ENCODE results near the gene PIGR. TPM values are rescaled to one million over a fixed set of nuclear protein-coding genes. Genes with fewer than 3 reads are reported as not detected.

Gene PIGR, protein sequence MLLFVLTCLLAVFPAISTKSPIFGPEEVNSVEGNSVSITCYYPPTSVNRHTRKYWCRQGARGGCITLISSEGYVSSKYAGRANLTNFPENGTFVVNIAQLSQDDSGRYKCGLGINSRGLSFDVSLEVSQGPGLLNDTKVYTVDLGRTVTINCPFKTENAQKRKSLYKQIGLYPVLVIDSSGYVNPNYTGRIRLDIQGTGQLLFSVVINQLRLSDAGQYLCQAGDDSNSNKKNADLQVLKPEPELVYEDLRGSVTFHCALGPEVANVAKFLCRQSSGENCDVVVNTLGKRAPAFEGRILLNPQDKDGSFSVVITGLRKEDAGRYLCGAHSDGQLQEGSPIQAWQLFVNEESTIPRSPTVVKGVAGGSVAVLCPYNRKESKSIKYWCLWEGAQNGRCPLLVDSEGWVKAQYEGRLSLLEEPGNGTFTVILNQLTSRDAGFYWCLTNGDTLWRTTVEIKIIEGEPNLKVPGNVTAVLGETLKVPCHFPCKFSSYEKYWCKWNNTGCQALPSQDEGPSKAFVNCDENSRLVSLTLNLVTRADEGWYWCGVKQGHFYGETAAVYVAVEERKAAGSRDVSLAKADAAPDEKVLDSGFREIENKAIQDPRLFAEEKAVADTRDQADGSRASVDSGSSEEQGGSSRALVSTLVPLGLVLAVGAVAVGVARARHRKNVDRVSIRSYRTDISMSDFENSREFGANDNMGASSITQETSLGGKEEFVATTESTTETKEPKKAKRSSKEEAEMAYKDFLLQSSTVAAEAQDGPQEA
- total RNA-seq (2021; ENCODE audit: unreplicated experiment) = 2.6 TPM
- polyA plus RNA-seq (2012) = 0.01 TPM in 2 replicates
- Bru-seq, nascent RNA = not detected
- BruChase-seq, experiment 1, labeled RNA remaining after a 6-hour chase = not detected
- percentile 5 among the genes with signal in this experiment for BruChase-seq, experiment 2, labeled RNA remaining after a 2-hour chase
- long read RNA-seq = 0 reads

DNA sequence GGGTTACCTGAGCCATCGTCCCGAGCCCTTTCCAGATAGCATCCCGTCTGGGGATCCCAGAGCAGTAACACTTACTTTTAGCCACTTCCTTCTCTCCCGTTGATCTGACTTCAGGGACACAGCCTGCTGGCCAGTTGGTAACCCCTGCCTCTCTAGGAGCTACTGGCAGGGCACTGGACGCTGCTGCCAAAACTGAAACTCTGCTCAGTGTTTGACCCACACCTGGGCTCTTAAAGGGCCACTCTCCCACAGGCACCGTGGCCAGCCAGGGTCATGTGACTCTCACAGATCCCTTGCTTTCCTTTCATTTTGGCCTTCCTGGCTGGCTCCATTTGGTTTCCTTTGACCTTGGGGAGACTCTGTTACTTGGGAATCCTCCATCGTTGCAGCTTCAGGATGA is at the start of gene PIGR:
Gene PIGR, minus strand, starts transcription at position 206 of the 400 bp plus-strand sequence. CDS start 5,935 bp downstream, outside the sequence.
- H3K9ac ChIP-seq (ENCODE audit: low read length) = no peak within 1 kb of the TSS
- no TSS peak for BruUV-seq (replicated peaks)
- TF ChIP-seq FOSL1 (IDR thresholded peaks at IDR 0.05; ENCODE audit: low read depth) (no peak), POLR2A (IDR thresholded peaks at IDR 0.05; ENCODE audit: borderline replicate concordance, extremely low read depth, insufficient read depth, insufficient read length) (no peak), SRF (IDR thresholded peaks at IDR 0.05; ENCODE audit: low read depth) (no peak), CEBPB (IDR thresholded peaks at IDR 0.05; ENCODE audit: low read depth) (no peak), POLR2AphosphoS5 (IDR thresholded peaks at IDR 0.05; ENCODE audit: low read depth, low read length) (no peak), EZH2 (IDR thresholded peaks at IDR 0.05) (no peak), ELF1 (IDR thresholded peaks at IDR 0.05; ENCODE audit: borderline replicate concordance, low read depth) (no peak)
- TF ChIP-seq, protein P1, sequence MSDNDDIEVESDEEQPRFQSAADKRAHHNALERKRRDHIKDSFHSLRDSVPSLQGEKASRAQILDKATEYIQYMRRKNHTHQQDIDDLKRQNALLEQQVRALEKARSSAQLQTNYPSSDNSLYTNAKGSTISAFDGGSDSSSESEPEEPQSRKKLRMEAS (IDR thresholded peaks at IDR 0.05) = no peak
- TF ChIP-seq, protein P2, sequence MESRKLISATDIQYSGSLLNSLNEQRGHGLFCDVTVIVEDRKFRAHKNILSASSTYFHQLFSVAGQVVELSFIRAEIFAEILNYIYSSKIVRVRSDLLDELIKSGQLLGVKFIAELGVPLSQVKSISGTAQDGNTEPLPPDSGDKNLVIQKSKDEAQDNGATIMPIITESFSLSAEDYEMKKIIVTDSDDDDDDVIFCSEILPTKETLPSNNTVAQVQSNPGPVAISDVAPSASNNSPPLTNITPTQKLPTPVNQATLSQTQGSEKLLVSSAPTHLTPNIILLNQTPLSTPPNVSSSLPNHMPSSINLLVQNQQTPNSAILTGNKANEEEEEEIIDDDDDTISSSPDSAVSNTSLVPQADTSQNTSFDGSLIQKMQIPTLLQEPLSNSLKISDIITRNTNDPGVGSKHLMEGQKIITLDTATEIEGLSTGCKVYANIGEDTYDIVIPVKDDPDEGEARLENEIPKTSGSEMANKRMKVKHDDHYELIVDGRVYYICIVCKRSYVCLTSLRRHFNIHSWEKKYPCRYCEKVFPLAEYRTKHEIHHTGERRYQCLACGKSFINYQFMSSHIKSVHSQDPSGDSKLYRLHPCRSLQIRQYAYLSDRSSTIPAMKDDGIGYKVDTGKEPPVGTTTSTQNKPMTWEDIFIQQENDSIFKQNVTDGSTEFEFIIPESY (IDR thresholded peaks at IDR 0.05; ENCODE audit: extremely low read depth, insufficient replicate concordance, low read length) = no peak

More for the DNA sequence above, at the start of gene PIGR:
- intact Hi-C loops (cut with micrococcal nuclease) = no loop called here
- H3K27ac ChIP-seq (ENCODE audit: low read depth, low read length) = no peak within 1 kb of the TSS
- no peak within 1 kb of the TSS for H3K4me2 ChIP-seq (ENCODE audit: low read length)
- ATAC-seq (no peak), DNase-seq (ENCODE audit: low read depth, low spot score) (no peak)
- ChIA-PET RAD21 (ENCODE audit: low non-redundant PET in 1 of 2, low total read pairs in 2 of 2, uncharacterized antibody in 2 of 2, unreplicated experiment in 2 of 2) (no interaction called here), CTCF (interaction anchor here (0.9 to 2.6 kb wide), 2 partner anchors 10 to 34 kb away, joined by 3 to 14 read pairs; no protein-coding TSS in a partner anchor), POLR2A (interaction anchor here (0.6 kb wide), 1 partner anchor 20 kb away, joined by 8 read pairs; no protein-coding TSS in a partner anchor)
- H3K27me3 ChIP-seq (ENCODE audit: insufficient read depth, low read length) = peaks cover 11% of the 10 kb centered on the region; the same call in 1 of the 2 replicates
- H4K20me1 ChIP-seq (ENCODE audit: insufficient read depth) = no peaks in the 10 kb centered on the region
- H3K79me2 ChIP-seq (ENCODE audit: insufficient read depth, low read length) = no peaks in the 10 kb centered on the region
- no peak within 1 kb of the TSS for H2AFZ ChIP-seq (ENCODE audit: low read depth, low read length, poor library complexity, severe bottlenecking)
- no peaks in the 10 kb centered on the region for H3K9me2 ChIP-seq (ENCODE audit: insufficient read depth)
- no peaks in the 10 kb centered on the region for H3K9me3 ChIP-seq (ENCODE audit: control insufficient read depth in 1 of 2, insufficient read depth in 1 of 2, low read depth in 1 of 2, low read length in 2 of 2)
- no peaks in the 10 kb centered on the region for H3K4me1 ChIP-seq (ENCODE audit: control insufficient read depth in 1 of 2, insufficient read depth in 2 of 2, low read length in 2 of 2)
- H3K36me3 ChIP-seq (ENCODE audit: control insufficient read depth in 1 of 2, insufficient read depth in 2 of 2, low read length in 2 of 2) = no peaks in the 10 kb centered on the region
- no peak within 1 kb of the TSS for H3K4me3 ChIP-seq (replicated peaks in 1 of 2; ENCODE audit: low read depth in 1 of 2, low read length in 2 of 2)

All from HCT116 (cell line).